GM23248 (cell line): ENCODE data around the gene POLRMT.

Experiments used
- EZH2 ChIP-seq: fragments of 200-600 bp; sonication (generic); IDR thresholded peaks from 2 replicates; pipeline ENCODE4 v1.6.1; 2018; ENCODE audit warnings: antibody characterized with exemption, mild to moderate bottlenecking; ENCODE audit not compliant: insufficient read depth, poor library complexity, severe bottlenecking
- EZH2phosphoT487 ChIP-seq: fragments of 200-600 bp; sonication (generic); IDR thresholded peaks from 2 replicates; pipeline ENCODE4 v1.6.1; 2018; ENCODE audit warnings: antibody characterized with exemption, moderate library complexity, mild to moderate bottlenecking, low read depth; ENCODE audit not compliant: insufficient read depth

- TF ChIP-seq EZH2 (no peak), EZH2phosphoT487 (no peak)
Observed at GRCh38 chr19:608155-609003, 25.0 kb downstream of the POLRMT start.
